ENCODE results near the gene ST6GALNAC6. TPM values are rescaled to one million over a fixed set of nuclear protein-coding genes. Genes with fewer than 3 reads are reported as not detected.

Gene ST6GALNAC6
- total RNA-seq, 2 experiments from 2014 or later: 141 to 146 TPM

GRCh38 chr9:127863191-127863621, 36.2 kb downstream of the ST6GALNAC6 start:
- DNase-seq: no peak
- H3K4me3 Mint-ChIP-seq: no peak overlapping the region
- CTCF ChIA-PET: interaction anchor here (1.8 to 3.5 kb wide), 2 partner anchors 58 to 128 kb away, joined by 7 to 18 read pairs; partner anchors contain the start of gene TOR2A
- peaks cover 41% of the 10 kb centered on the region for H3K4me1 Mint-ChIP-seq
- peak overlapping the region; percentile 85 for H3K27ac Mint-ChIP-seq
- POLR2A ChIA-PET: interaction anchor here (1.0 to 1.8 kb wide), 7 partner anchors 9 to 128 kb away, joined by 3 to 7 read pairs (median 4); partner anchors contain the start of genes ENG and TOR2A
- no peaks in the 10 kb centered on the region for H3K27me3 Mint-ChIP-seq
- H3K36me3 Mint-ChIP-seq (ENCODE audit: low read depth): peaks cover 14% of the 10 kb centered on the region
- H3K9me3 Mint-ChIP-seq: no peaks in the 10 kb centered on the region

GRCh38 chr9:127862075-127863011, 37.1 kb downstream of the ST6GALNAC6 start:
- no peaks in the 10 kb centered on the region for H3K9me3 Mint-ChIP-seq
- DNase-seq: peak; percentile 71
- CTCF ChIA-PET: interaction anchor here (1.0 to 3.5 kb wide), 3 partner anchors 8 to 127 kb away, joined by 7 to 18 read pairs (median 7); partner anchors contain the start of gene TOR2A
- H3K36me3 Mint-ChIP-seq (ENCODE audit: low read depth): peaks cover 11% of the 10 kb centered on the region
- H3K4me1 Mint-ChIP-seq: peaks cover 41% of the 10 kb centered on the region
- peak overlapping the region; percentile 85 for H3K27ac Mint-ChIP-seq
- POLR2A ChIA-PET: interaction anchor here (0.6 to 1.8 kb wide), 6 partner anchors 8 to 128 kb away, joined by 3 to 6 read pairs (median 4); partner anchors contain the start of genes ENG and TOR2A
- peak overlapping the region; percentile 18 for H3K4me3 Mint-ChIP-seq
- no peaks in the 10 kb centered on the region for H3K27me3 Mint-ChIP-seq

- Mint-ChIP-seq H3K9me3 (no peaks in the 10 kb centered on the region), H3K27ac (peak overlapping the region; percentile 21), H3K4me1 (peaks cover 36% of the 10 kb centered on the region)
These were observed 38.6 kb downstream of the ST6GALNAC6 start for GRCh38 chr9:127860779-127861178.

GRCh38 chr9:127860260-127860659, 39.1 kb downstream of the ST6GALNAC6 start:
- ChIA-PET POLR2A (interaction anchor here (0.9 kb wide), 1 partner anchor 74 kb away, joined by 3 read pairs; the partner anchor contains the start of gene CDK9), CTCF (interaction anchor here (0.6 to 1.1 kb wide), 2 partner anchors 125 to 275 kb away, joined by 3 to 5 read pairs; partner anchors contain the start of gene TOR2A)
- H3K27me3 Mint-ChIP-seq: no peaks in the 10 kb centered on the region
- no peak for DNase-seq
- no peaks in the 10 kb centered on the region for H3K9me3 Mint-ChIP-seq
- peaks cover 4% of the 10 kb centered on the region for H3K36me3 Mint-ChIP-seq (ENCODE audit: low read depth)
- peaks cover 31% of the 10 kb centered on the region for H3K4me1 Mint-ChIP-seq
- no peak overlapping the region for H3K27ac Mint-ChIP-seq
- H3K4me3 Mint-ChIP-seq: no peak overlapping the region

More at GRCh38 chr9:127860779-127861178, 38.6 kb downstream of the ST6GALNAC6 start:
- peaks cover 9% of the 10 kb centered on the region for H3K36me3 Mint-ChIP-seq (ENCODE audit: low read depth)
- no peak for DNase-seq
- ChIA-PET CTCF (interaction anchor here (0.6 to 1.1 kb wide), 4 partner anchors 9 to 276 kb away, joined by 3 to 7 read pairs (median 4); partner anchors contain the start of gene TOR2A), POLR2A (interaction anchor here (0.9 kb wide), 1 partner anchor 75 kb away, joined by 3 read pairs; the partner anchor contains the start of gene CDK9)
- no peaks in the 10 kb centered on the region for H3K27me3 Mint-ChIP-seq
- no peak overlapping the region for H3K4me3 Mint-ChIP-seq

GRCh38 chr9:127858041-127858512, 41.3 kb downstream of the ST6GALNAC6 start:
- no peaks in the 10 kb centered on the region for H3K9me3 Mint-ChIP-seq
- no peaks in the 10 kb centered on the region for H3K36me3 Mint-ChIP-seq (ENCODE audit: low read depth)
- no peak for DNase-seq
- ChIA-PET POLR2A (no interaction called here), CTCF (interaction anchor here (1.7 kb wide), 1 partner anchor 14 kb away, joined by 3 read pairs; no protein-coding TSS in a partner anchor)
- peaks cover 32% of the 10 kb centered on the region for H3K4me1 Mint-ChIP-seq
- no peaks in the 10 kb centered on the region for H3K27me3 Mint-ChIP-seq
- H3K4me3 Mint-ChIP-seq: no peak overlapping the region
- no peak overlapping the region for H3K27ac Mint-ChIP-seq

GRCh38 chr9:127857278-127857677, 42.1 kb downstream of the ST6GALNAC6 start:
- H3K9me3 Mint-ChIP-seq: no peaks in the 10 kb centered on the region
- peaks cover 3% of the 10 kb centered on the region for H3K36me3 Mint-ChIP-seq (ENCODE audit: low read depth)
- H3K4me1 Mint-ChIP-seq: peaks cover 32% of the 10 kb centered on the region
- no peak overlapping the region for H3K4me3 Mint-ChIP-seq
- ChIA-PET CTCF (interaction anchor here (0.6 kb wide), 1 partner anchor 13 kb away, joined by 3 read pairs; no protein-coding TSS in a partner anchor), POLR2A (no interaction called here)
- H3K27me3 Mint-ChIP-seq: no peaks in the 10 kb centered on the region
- no peak for DNase-seq
- H3K27ac Mint-ChIP-seq: no peak overlapping the region

DNA sequence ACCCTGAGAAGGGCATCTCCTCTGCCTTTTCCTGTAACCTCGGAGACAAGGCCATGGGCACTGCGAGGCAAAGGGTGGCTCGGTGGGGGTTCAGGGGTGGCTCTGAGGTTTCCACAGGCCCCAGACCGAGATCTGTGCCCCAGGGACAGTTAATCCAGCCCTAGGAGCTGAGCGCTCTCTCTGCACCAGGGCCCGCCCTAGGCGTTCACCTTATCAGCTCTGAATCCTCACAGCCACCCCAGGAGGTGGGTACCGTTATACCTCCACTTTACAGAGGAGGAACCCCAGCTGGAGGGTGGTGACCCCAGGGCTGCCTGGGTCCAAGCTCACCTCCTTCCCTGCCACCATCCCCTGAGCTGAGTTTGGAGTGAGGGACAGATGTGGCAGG, 42.7 kb downstream of the ST6GALNAC6 start:
- no peak overlapping the region for H3K27ac Mint-ChIP-seq
- POLR2A ChIA-PET: no interaction called here
- CTCF ChIA-PET: interaction anchor here (0.6 kb wide), 1 partner anchor 13 kb away, joined by 3 read pairs; no protein-coding TSS in a partner anchor

DNA sequence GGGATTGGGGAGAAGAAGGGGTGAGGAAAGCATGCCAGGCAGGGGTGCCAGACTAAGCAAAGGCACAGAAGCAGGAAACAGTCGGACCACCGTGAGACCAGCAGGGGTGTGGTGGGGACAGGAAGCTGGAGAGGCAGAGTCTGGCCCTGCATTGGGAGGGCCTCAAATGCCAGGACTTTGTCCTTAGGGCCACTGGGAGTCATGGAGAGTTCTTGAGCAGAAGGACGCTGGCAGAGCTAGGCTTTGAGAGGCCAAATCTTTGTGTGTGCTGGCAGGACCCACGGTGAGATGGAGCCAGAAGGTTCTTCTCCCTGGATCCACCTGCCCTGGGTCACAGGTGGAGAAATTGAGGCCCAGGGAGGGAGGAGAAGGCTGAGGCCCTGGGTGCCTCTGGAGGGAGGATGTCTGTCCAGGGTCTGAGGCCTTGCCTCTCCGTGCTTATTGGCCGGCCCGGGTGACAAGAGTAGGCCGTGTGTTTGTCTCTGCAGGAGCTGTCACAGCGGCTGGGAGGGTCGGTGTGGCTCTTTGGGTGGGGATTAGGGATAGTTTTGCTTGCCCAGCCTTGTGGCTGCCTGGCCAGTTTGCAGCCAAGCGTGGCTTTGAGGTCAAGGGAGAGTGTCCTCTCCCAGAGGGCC, 43.2 kb downstream of the ST6GALNAC6 start:
- ChIA-PET CTCF (no interaction called here), POLR2A (no interaction called here)
- Mint-ChIP-seq H3K36me3 (ENCODE audit: low read depth) (peaks cover 7% of the 10 kb centered on the region), H3K9me3 (no peaks in the 10 kb centered on the region), H3K27me3 (no peaks in the 10 kb centered on the region), H3K4me1 (peaks cover 28% of the 10 kb centered on the region), H3K27ac (no peak overlapping the region), H3K4me3 (no peak overlapping the region)
- DNase-seq: no peak

More for the DNA sequence above, 42.7 kb downstream of the ST6GALNAC6 start:
- Mint-ChIP-seq H3K4me3 (no peak overlapping the region), H3K27me3 (no peaks in the 10 kb centered on the region), H3K4me1 (peaks cover 32% of the 10 kb centered on the region), H3K9me3 (no peaks in the 10 kb centered on the region), H3K36me3 (ENCODE audit: low read depth) (peaks cover 7% of the 10 kb centered on the region)
- DNase-seq: no peak

DNA sequence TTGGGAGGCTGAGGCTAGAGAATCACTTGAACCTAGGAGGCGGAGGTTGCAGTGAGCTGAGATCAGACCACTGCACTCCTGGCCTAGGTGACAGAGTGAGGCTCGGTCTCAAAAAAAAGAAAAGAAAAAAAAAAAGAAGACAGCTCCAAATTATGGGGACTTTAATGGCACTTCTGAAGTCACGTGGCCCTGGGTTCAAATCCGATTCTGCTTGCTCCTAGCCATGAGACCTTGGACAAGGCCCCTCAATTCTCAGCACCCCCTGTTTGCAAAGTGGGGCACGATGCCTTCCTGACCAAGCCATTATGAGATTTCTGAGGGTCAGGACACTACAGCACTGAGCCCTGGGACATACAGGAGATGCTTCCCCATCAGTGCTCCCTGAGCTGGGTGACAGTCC, 43.9 kb downstream of the ST6GALNAC6 start:
- no peaks in the 10 kb centered on the region for H3K27me3 Mint-ChIP-seq
- H3K27ac Mint-ChIP-seq: no peak overlapping the region
- POLR2A ChIA-PET: interaction anchor here (1.9 kb wide), 1 partner anchor 9 kb away, joined by 7 read pairs; no protein-coding TSS in a partner anchor
- H3K9me3 Mint-ChIP-seq: peaks cover 2% of the 10 kb centered on the region
- peak overlapping the region; percentile 19 for H3K4me3 Mint-ChIP-seq
- CTCF ChIA-PET: interaction anchor here (0.6 to 1.3 kb wide), 2 partner anchors 14 to 47 kb away, joined by 3 to 6 read pairs; no protein-coding TSS in a partner anchor
- peaks cover 11% of the 10 kb centered on the region for H3K36me3 Mint-ChIP-seq (ENCODE audit: low read depth)
- H3K4me1 Mint-ChIP-seq: peaks cover 25% of the 10 kb centered on the region
- DNase-seq: no peak

DNA sequence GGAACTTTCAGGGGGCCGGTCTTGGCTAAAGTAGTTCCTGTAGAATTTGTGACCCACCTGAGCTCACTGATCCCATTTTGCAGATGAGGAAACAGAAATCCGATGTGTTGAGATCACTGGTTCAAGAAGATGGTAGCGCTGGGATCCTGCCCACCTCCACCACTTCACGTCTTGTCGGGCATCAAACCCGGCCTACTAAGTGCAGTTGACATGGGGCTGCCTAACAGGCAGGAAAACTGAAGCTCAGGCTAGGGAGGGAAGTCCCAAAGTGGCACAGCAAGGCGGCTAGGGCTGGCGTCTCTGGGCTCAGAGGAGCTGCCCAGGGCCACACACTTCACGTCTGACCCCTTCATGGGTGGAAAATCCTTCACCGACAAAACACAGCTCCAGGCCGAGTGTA, 44.4 kb downstream of the ST6GALNAC6 start:
- ChIA-PET CTCF (interaction anchor here (0.6 to 1.3 kb wide), 2 partner anchors 14 to 46 kb away, joined by 3 to 6 read pairs; no protein-coding TSS in a partner anchor), POLR2A (interaction anchor here (1.4 to 2.2 kb wide), 3 partner anchors 8 to 120 kb away, joined by 3 to 7 read pairs (median 7); partner anchors contain the start of gene TOR2A)
- peaks cover 14% of the 10 kb centered on the region for H3K36me3 Mint-ChIP-seq (ENCODE audit: low read depth)
- DNase-seq: no peak
- peaks cover 25% of the 10 kb centered on the region for H3K4me1 Mint-ChIP-seq
- no peaks in the 10 kb centered on the region for H3K27me3 Mint-ChIP-seq
- peaks cover 5% of the 10 kb centered on the region for H3K9me3 Mint-ChIP-seq
- peak overlapping the region; percentile 84 for H3K4me3 Mint-ChIP-seq
- H3K27ac Mint-ChIP-seq: no peak overlapping the region

GRCh38 chr9:127854184-127854806, 45.1 kb downstream of the ST6GALNAC6 start, which contains the start of gene ENG:
ENG (minus strand) TSS chr9:127854658; CDS start chr9:127854355, 303 bp downstream.
- peak within 1 kb of the TSS; percentile 76 for H3K27ac Mint-ChIP-seq

More at GRCh38 chr9:127854184-127854806, 45.1 kb downstream of the ST6GALNAC6 start, which contains the start of gene ENG:
- Mint-ChIP-seq H3K4me3 (peak within 1 kb of the TSS; percentile 84), H3K27me3 (no peaks in the 10 kb centered on the region), H3K4me1 (peaks cover 25% of the 10 kb centered on the region), H3K36me3 (ENCODE audit: low read depth) (peaks cover 16% of the 10 kb centered on the region), H3K9me3 (peaks cover 9% of the 10 kb centered on the region)
- no peak for DNase-seq
- POLR2A ChIA-PET: interaction anchor here (1.0 to 2.2 kb wide), 6 partner anchors 8 to 119 kb away, joined by 3 to 7 read pairs (median 4); partner anchors contain the start of genes CDK9 and TOR2A
- CTCF ChIA-PET: interaction anchor here (1.3 to 1.7 kb wide), 2 partner anchors 15 to 16 kb away, joined by 6 to 8 read pairs; no protein-coding TSS in a partner anchor

Measured in activated CD4-positive, alpha-beta memory T cell treated with anti-CD3 and anti-CD28 coated beads, Interleukin-2, amount 10 ng/mL, durations not matched to agents 7 days and 5 days (primary cell).